ENCODE data around the gene EIF1. TPM values are rescaled to one million over a fixed set of nuclear protein-coding genes. Genes with fewer than 3 reads are reported as not detected.

EIF1 gene
- 873 and 1,224 TPM in 2 replicates for polyA plus RNA-seq (2011; rRNA removed)
- 405 and 437 TPM in 2 replicates for polyA plus RNA-seq (2012; cell fraction: cytosol; rRNA removed)
- polyA plus RNA-seq (2012; cell fraction: nucleus; rRNA removed), result 286 and 291 TPM in 2 replicates
- 827 to 920 TPM (median 834 TPM) in 3 replicates for polyA plus RNA-seq (2017; fragmentation: RNase III; extraction: RNeasy Plus Mini Kit Qiagen cat#74134 plus additional on column Dnase treatment)
- 275 and 286 TPM in 2 replicates for polyA minus RNA-seq (2011; rRNA and poly(A)+ RNA removed)

- Histone ChIP-seq H3K27ac (peak within 1 kb of the TSS; percentile 95 to 98), H3K9me3 (no peaks in the 10 kb centered on the region), H3K4me1 (peaks cover 29% of the 10 kb centered on the region), H3K4me2 (peak within 1 kb of the TSS; percentile 82), H3K4me3 (peak within 1 kb of the TSS; percentile 93)
- WGBS (ENCODE audit: missing lambda C conversion rate), result 2% methylated on average over 57 of the region's 81 CpGs
- peak; percentile 98 to 100 for DNase-seq (ENCODE audit: low read depth in 1 of 2, low spot score in 1 of 2)
- FAIRE-seq, result peak; percentile 94
- POLR2A ChIA-PET, result interaction anchor here (0.5 to 4.4 kb wide), 106 partner anchors 9 to 1590 kb away, joined by 3 to 258 read pairs (median 4); partner anchors contain the start of genes ACLY, CAVIN1, DNAJC7 and FKBP10
- peak; percentile 71 to 84 for ATAC-seq
- CTCF ChIA-PET, result interaction anchor here (0.6 to 18.1 kb wide), 21 partner anchors 11 to 1403 kb away, joined by 3 to 329 read pairs (median 4); partner anchors contain the start of gene JUP
- TF ChIP-seq TP53 (CRISPR knock-in tag; IDR thresholded peaks at IDR 0.05) (peak; percentile 98), FOXS1 (CRISPR knock-in tag; IDR thresholded peaks at IDR 0.05) (peak; percentile 52; the same call in 1 of the 2 replicates), RNF2 (IDR thresholded peaks at IDR 0.05; ENCODE audit: borderline replicate concordance, low read depth) (no peak), CBX8 (IDR thresholded peaks at IDR 0.05) (no peak), HEYL (CRISPR knock-in tag; IDR thresholded peaks at IDR 0.05) (peak; percentile 74; the same call in 1 of the 2 replicates), SMC3 (IDR thresholded peaks at IDR 0.05) (no peak), RFX5 (IDR thresholded peaks at IDR 0.05) (no peak; the same call in 1 of the 2 replicates), TFCP2L1 (CRISPR knock-in tag; IDR thresholded peaks at IDR 0.05) (peak; percentile 99), HOXB5 (CRISPR knock-in tag; IDR thresholded peaks at IDR 0.05) (peak; percentile 86), HOXB13 (CRISPR knock-in tag; IDR thresholded peaks at IDR 0.05; ENCODE audit: low read depth) (no peak; the same call in 1 of the 2 replicates), POLR2AphosphoS2 (conservative IDR thresholded peaks at IDR 0.05; ENCODE audit: low read length) (peak; percentile 99), MAX (IDR thresholded peaks at IDR 0.05) (no peak), JUN (IDR thresholded peaks at IDR 0.05) (peak; percentile 99 to 100), HOXA7 (CRISPR knock-in tag; IDR thresholded peaks at IDR 0.05) (peak; percentile 91), ZFP36 (IDR thresholded peaks at IDR 0.05; ENCODE audit: borderline replicate concordance, partially characterized antibody) (no peak), USF2 (IDR thresholded peaks at IDR 0.05) (no peak), HMGXB4 (CRISPR knock-in tag; IDR thresholded peaks at IDR 0.05; ENCODE audit: borderline replicate concordance) (peak; percentile 95; the same call in 1 of the 2 replicates), RCOR1 (IDR thresholded peaks at IDR 0.05; ENCODE audit: low read depth, low read length) (no peak), POLR2A (IDR thresholded peaks at IDR 0.05; ENCODE audit: low read length) (peak; percentile 92), SREBF2 (IDR thresholded peaks at IDR 0.05) (no peak), FOSB (CRISPR knock-in tag; IDR thresholded peaks at IDR 0.05) (peak; percentile 81), MYC (IDR thresholded peaks at IDR 0.05; ENCODE audit: borderline replicate concordance, low read length) (peak; percentile 75; the same call in 1 of the 2 replicates), E2F6 (IDR thresholded peaks at IDR 0.05; ENCODE audit: borderline replicate concordance, low read depth) (0 out of 2 replicates have a peak, but pooled peaks have one; percentile 51), JUNB (IDR thresholded peaks at IDR 0.05) (no peak), FOSL2 (IDR thresholded peaks at IDR 0.05) (no peak), FOSL2 (CRISPR knock-in tag; IDR thresholded peaks at IDR 0.05) (peak; percentile 80), EHF (CRISPR knock-in tag; IDR thresholded peaks at IDR 0.05) (peak; percentile 68; the same call in 1 of the 2 replicates)
- TF ChIP-seq, protein P1, sequence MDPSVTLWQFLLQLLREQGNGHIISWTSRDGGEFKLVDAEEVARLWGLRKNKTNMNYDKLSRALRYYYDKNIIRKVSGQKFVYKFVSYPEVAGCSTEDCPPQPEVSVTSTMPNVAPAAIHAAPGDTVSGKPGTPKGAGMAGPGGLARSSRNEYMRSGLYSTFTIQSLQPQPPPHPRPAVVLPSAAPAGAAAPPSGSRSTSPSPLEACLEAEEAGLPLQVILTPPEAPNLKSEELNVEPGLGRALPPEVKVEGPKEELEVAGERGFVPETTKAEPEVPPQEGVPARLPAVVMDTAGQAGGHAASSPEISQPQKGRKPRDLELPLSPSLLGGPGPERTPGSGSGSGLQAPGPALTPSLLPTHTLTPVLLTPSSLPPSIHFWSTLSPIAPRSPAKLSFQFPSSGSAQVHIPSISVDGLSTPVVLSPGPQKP (IDR thresholded peaks at IDR 0.05; ENCODE audit: low read depth, low read length), result no peak
- TF ChIP-seq, protein P2, sequence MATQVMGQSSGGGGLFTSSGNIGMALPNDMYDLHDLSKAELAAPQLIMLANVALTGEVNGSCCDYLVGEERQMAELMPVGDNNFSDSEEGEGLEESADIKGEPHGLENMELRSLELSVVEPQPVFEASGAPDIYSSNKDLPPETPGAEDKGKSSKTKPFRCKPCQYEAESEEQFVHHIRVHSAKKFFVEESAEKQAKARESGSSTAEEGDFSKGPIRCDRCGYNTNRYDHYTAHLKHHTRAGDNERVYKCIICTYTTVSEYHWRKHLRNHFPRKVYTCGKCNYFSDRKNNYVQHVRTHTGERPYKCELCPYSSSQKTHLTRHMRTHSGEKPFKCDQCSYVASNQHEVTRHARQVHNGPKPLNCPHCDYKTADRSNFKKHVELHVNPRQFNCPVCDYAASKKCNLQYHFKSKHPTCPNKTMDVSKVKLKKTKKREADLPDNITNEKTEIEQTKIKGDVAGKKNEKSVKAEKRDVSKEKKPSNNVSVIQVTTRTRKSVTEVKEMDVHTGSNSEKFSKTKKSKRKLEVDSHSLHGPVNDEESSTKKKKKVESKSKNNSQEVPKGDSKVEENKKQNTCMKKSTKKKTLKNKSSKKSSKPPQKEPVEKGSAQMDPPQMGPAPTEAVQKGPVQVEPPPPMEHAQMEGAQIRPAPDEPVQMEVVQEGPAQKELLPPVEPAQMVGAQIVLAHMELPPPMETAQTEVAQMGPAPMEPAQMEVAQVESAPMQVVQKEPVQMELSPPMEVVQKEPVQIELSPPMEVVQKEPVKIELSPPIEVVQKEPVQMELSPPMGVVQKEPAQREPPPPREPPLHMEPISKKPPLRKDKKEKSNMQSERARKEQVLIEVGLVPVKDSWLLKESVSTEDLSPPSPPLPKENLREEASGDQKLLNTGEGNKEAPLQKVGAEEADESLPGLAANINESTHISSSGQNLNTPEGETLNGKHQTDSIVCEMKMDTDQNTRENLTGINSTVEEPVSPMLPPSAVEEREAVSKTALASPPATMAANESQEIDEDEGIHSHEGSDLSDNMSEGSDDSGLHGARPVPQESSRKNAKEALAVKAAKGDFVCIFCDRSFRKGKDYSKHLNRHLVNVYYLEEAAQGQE (IDR thresholded peaks at IDR 0.05), result peak; percentile 67
- TF ChIP-seq, protein P3, sequence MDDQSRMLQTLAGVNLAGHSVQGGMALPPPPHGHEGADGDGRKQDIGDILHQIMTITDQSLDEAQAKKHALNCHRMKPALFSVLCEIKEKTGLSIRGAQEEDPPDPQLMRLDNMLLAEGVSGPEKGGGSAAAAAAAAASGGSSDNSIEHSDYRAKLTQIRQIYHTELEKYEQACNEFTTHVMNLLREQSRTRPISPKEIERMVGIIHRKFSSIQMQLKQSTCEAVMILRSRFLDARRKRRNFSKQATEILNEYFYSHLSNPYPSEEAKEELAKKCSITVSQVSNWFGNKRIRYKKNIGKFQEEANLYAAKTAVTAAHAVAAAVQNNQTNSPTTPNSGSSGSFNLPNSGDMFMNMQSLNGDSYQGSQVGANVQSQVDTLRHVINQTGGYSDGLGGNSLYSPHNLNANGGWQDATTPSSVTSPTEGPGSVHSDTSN (IDR thresholded peaks at IDR 0.05), result peak; percentile 94
Observed at GRCh38 chr17:41688641-41689496, at the start of gene EIF1. TSS of gene EIF1 (plus strand) at chr17:41688885. CDS start at chr17:41689039, 154 bp downstream.
